GM18508 (cell line): Measurements from ENCODE around the gene NEK8.

ENCODE experiments used
- ATAC-seq: cut with Tn5 transposase; IDR thresholded peaks from one replicate; pipeline ENCODE4 v1.9.1; 2021; ENCODE audit warnings: moderate number of reproducible peaks; ENCODE audit not compliant: insufficient read depth, unreplicated experiment

NEK8 gene

GRCh38 chr17:28728364-28729200, at the start of gene NEK8:
TSS of gene NEK8 (plus strand) at chr17:28728788. CDS start at chr17:28728814, 26 bp downstream.
- no peak for ATAC-seq

- no peak for ATAC-seq
These were observed 45.9 kb upstream of the NEK8 start for GRCh38 chr17:28682655-28683054.

- ATAC-seq: no peak
These were observed 43.6 kb upstream of the NEK8 start for GRCh38 chr17:28684963-28685362.

- ATAC-seq: no peak
These were observed 43.2 kb upstream of the NEK8 start for GRCh38 chr17:28685366-28685765.

- ATAC-seq: no peak
These were observed 42.3 kb upstream of the NEK8 start for GRCh38 chr17:28686296-28686695.

GRCh38 chr17:28688481-28688880, 40.1 kb upstream of the NEK8 start:
- no peak for ATAC-seq

- no peak for ATAC-seq
These were observed 39.6 kb upstream of the NEK8 start for GRCh38 chr17:28689011-28689410.

- ATAC-seq: no peak
These were observed 34.7 kb upstream of the NEK8 start for GRCh38 chr17:28693869-28694268.

- no peak for ATAC-seq
These were observed 30.2 kb upstream of the NEK8 start for GRCh38 chr17:28698253-28698941.

- no peak for ATAC-seq
These were observed 28.3 kb upstream of the NEK8 start for GRCh38 chr17:28700278-28700677.

GRCh38 chr17:28700830-28701492, 27.6 kb upstream of the NEK8 start:
- ATAC-seq: no peak

GRCh38 chr17:28702026-28702751, 26.4 kb upstream of the NEK8 start:
- no peak for ATAC-seq

- ATAC-seq: no peak
These were observed 25.8 kb upstream of the NEK8 start for GRCh38 chr17:28702752-28703150.

- ATAC-seq: no peak
These were observed 24.9 kb upstream of the NEK8 start for GRCh38 chr17:28703552-28704218.

- no peak for ATAC-seq
These were observed 24.2 kb upstream of the NEK8 start for GRCh38 chr17:28704219-28704858.

- ATAC-seq: no peak
These were observed 23.4 kb upstream of the NEK8 start for GRCh38 chr17:28705074-28705659.

- ATAC-seq: no peak
These were observed 22.8 kb upstream of the NEK8 start for GRCh38 chr17:28705728-28706334.

- no peak for ATAC-seq
These were observed 21.9 kb upstream of the NEK8 start for GRCh38 chr17:28706471-28707338.
